RWPE1 (cell line): ENCODE results near the gene EFCAB5.

Source experiments
- CTCF ChIA-PET: fragments of 350-600 bp; sonication (Branson Sonifier 250); formaldehyde crosslinking; extraction: SDS; loops from one replicate; lab custom pipeline; 2021; lab: Yijun Ruan, JAX
- POLR2A ChIA-PET: fragments of 400-600 bp; formaldehyde crosslinking; extraction: SDS; loops from one replicate; lab custom pipeline; 2020; ENCODE audit warnings: antibody characterized with exemption; ENCODE audit not compliant: low non-redundant PET; lab: Yijun Ruan, JAX
- DNase-seq: peaks from one replicate; pipeline ENCODE4 v3.0.0; 2012; ENCODE audit warnings: low spot score
- H3K27ac ChIP-seq: fragments of 450-650 bp; 2 replicates; pipeline ENCODE4 v1.5.1; 2017
- TF ChIP-seq, protein P1 (sequence below): fragments of 450-650 bp; conservative IDR thresholded peaks from 2 replicates; pipeline ENCODE4 v1.5.1; 2017; ENCODE audit warnings: low read depth, mild to moderate bottlenecking

EFCAB5 gene

DNA sequence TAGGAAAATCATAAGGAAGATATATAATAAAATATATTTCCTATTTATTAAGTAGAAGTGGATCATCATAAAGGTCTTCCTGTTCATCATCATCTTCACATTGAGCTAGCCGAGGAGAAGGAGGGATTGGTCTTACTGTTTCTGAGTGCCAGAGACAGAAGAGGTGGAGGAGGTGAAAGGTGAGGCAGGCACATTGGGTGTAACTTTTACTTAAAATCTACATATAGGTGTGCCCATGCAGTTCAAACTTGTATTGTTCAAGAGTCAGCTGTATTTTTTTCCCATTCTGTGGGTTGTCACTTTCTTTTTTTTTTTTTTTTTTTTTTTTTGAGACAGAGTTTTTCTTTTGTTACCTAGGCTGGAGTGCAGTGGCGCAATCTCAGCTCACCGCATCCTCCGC lies 210.0 kb downstream of the EFCAB5 start:
- CTCF ChIA-PET, result interaction anchor here (0.7 kb wide), 1 partner anchor 85 kb away, joined by 5 read pairs; no protein-coding TSS in a partner anchor
- no peak for DNase-seq
- POLR2A ChIA-PET, result no interaction called here
- H3K27ac ChIP-seq, result no peak overlapping the region
- TF ChIP-seq, protein P1, sequence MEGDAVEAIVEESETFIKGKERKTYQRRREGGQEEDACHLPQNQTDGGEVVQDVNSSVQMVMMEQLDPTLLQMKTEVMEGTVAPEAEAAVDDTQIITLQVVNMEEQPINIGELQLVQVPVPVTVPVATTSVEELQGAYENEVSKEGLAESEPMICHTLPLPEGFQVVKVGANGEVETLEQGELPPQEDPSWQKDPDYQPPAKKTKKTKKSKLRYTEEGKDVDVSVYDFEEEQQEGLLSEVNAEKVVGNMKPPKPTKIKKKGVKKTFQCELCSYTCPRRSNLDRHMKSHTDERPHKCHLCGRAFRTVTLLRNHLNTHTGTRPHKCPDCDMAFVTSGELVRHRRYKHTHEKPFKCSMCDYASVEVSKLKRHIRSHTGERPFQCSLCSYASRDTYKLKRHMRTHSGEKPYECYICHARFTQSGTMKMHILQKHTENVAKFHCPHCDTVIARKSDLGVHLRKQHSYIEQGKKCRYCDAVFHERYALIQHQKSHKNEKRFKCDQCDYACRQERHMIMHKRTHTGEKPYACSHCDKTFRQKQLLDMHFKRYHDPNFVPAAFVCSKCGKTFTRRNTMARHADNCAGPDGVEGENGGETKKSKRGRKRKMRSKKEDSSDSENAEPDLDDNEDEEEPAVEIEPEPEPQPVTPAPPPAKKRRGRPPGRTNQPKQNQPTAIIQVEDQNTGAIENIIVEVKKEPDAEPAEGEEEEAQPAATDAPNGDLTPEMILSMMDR, result no peak

DNA sequence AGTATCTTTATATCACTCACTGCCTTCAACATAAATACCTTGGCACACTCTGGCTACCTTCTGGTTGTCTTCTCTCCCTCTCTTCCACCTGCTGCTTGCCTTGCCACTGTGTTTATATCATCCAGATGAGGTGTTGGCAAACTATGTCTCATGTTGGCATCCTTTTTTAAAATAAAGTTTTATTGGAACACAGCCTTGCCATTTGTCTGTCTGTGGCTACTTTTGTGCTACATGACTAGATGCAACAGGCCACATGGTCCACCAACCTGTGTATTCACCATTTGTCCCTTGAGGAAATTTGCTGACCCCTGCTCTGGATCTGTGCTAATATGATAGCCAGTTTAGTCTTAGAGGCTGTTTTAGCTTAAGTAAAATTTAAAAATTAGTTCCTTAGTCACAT lies 212.0 kb downstream of the EFCAB5 start:
- CTCF ChIA-PET, result no interaction called here
- no peak overlapping the region for H3K27ac ChIP-seq
- no peak for DNase-seq
- TF ChIP-seq, protein P1, result no peak
- POLR2A ChIA-PET, result no interaction called here

DNA sequence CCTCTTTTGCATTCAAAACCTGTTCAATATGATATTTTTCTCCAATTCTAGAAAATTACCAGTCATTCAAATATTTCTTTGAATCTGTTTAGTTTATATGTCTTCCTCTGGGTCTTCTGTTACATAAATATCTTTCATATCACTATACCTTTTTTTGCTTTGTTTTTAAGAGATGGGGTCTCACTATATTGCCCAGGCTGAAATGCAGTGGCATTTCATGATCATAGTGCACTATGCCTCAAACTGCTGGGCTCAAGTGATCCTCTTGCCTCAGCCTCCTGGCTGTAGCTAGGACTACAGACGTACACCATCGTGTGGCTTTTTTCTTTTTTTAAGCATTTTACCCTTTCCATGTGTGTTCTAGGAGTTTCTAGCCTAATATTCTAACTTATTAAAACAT lies 214.0 kb downstream of the EFCAB5 start:
- POLR2A ChIA-PET, result no interaction called here
- CTCF ChIA-PET, result no interaction called here
- no peak overlapping the region for H3K27ac ChIP-seq
- no peak for DNase-seq
- TF ChIP-seq, protein P1, result no peak
